ENCODE measurements around the gene CRACR2B. TPM values are rescaled to one million over a fixed set of nuclear protein-coding genes. Genes with fewer than 3 reads are reported as not detected.

Gene CRACR2B
- total RNA-seq, 2 donors from 2014 or later = 23.2 to 83.0 TPM

DNA sequence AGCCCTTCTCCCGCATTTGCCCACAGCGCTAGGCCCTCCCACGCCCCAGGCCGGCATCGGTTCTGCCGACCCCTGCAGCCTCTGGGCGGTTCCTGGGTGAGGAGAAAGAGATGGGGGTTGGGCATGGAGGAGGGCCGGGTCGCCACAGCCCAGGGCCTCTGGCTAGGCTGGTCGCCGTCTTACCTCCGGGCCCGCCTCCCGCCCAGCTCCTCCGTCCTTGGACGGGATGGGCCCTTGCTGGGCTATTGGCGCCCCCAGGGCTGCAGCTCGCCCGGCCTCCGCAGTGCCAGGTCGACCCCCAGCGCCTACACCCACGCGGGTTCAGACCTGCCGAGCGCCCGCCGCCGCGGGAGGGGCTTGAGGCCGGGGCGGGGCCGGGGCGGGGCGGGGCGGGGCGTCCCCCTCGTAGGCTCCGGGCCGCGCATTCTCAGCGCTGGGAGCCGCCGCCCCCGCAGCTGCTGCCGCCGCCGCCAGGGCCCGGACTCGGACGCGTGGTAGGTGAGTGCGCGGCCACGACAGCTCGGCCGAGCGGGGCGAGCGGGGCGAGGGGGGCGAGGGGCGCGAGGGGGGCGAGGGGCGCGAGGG, 4.9 kb downstream of the CRACR2B start, which contains the start of gene CD151:
TSS of gene CD151 (plus strand) at position 424 of the 585 bp plus-strand sequence. CDS start 3,118 bp downstream, outside the sequence.
- no peak for TF ChIP-seq POLR2AphosphoS5 (IDR thresholded peaks at IDR 0.05)
- TF ChIP-seq, protein P1, sequence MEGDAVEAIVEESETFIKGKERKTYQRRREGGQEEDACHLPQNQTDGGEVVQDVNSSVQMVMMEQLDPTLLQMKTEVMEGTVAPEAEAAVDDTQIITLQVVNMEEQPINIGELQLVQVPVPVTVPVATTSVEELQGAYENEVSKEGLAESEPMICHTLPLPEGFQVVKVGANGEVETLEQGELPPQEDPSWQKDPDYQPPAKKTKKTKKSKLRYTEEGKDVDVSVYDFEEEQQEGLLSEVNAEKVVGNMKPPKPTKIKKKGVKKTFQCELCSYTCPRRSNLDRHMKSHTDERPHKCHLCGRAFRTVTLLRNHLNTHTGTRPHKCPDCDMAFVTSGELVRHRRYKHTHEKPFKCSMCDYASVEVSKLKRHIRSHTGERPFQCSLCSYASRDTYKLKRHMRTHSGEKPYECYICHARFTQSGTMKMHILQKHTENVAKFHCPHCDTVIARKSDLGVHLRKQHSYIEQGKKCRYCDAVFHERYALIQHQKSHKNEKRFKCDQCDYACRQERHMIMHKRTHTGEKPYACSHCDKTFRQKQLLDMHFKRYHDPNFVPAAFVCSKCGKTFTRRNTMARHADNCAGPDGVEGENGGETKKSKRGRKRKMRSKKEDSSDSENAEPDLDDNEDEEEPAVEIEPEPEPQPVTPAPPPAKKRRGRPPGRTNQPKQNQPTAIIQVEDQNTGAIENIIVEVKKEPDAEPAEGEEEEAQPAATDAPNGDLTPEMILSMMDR (IDR thresholded peaks at IDR 0.05) = peak in 1 of 4 experiments; percentile 16
- H3K27me3 ChIP-seq (replicated peaks; ENCODE audit: insufficient read depth) = no peaks in the 10 kb centered on the region
- 4% methylated on average over 41 of the region's 67 CpGs for WGBS
- H3K27ac ChIP-seq = peak within 1 kb of the TSS; percentile 76 to 77
- no peaks in the 10 kb centered on the region for H3K9me3 ChIP-seq
- intact Hi-C loops (cut with DNase I) = no loop called here
- H3K36me3 ChIP-seq = no peaks in the 10 kb centered on the region
- H3K4me1 ChIP-seq (replicated peaks) = peaks cover 27% of the 10 kb centered on the region
- no peak for DNase-seq (ENCODE audit: low spot score)
- peak within 1 kb of the TSS; percentile 63 to 79 for H3K4me3 ChIP-seq

DNA sequence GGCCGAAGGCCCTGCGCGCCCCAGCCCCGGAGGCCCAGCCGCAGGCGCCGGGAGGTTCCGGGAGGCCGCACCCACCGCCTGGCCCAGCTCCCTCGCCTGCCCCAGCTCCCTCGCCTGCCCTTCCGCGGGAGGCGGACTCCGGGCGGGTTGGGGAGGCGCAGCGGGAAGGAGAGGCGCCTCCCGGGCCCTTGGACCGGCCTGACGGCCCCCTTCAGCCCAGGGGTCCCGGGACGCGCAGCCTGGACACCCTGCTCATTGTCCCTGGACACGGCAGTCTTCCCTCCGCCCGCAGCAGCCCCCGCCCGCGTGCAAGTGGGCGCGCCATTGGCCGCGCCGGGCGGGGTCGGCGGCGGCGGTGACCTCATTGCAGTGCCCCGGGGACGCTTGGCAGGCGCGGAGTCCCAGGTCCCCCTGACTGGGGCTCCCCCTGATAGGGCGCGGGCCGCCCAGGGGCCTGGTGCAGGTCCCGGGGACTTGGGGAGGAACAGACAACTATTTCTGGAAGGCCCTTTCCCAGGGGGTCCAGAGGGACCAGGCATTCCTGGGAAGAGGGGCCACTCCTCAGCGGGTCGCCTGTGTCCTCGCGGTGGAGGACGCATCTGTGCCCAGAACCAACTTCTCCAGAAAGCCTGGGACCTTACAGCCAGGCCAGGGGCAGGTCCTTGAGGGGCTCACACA, 5.5 kb downstream of the CRACR2B start:
- peak overlapping the region; percentile 63 to 79 for H3K4me3 ChIP-seq
- no peak for DNase-seq (ENCODE audit: low spot score)
- H3K27ac ChIP-seq = peak overlapping the region; percentile 76 to 77
- TF ChIP-seq POLR2A (IDR thresholded peaks at IDR 0.05) (peak; percentile 39), POLR2AphosphoS5 (IDR thresholded peaks at IDR 0.05) (no peak)
- peaks cover 27% of the 10 kb centered on the region for H3K4me1 ChIP-seq (replicated peaks)
- H3K36me3 ChIP-seq = no peaks in the 10 kb centered on the region
- no peaks in the 10 kb centered on the region for H3K27me3 ChIP-seq (replicated peaks; ENCODE audit: insufficient read depth)
- intact Hi-C loops (cut with DNase I) = no loop called here
- under 1% methylated on average over 30 of the region's 55 CpGs for WGBS
- H3K9me3 ChIP-seq = no peaks in the 10 kb centered on the region

DNA sequence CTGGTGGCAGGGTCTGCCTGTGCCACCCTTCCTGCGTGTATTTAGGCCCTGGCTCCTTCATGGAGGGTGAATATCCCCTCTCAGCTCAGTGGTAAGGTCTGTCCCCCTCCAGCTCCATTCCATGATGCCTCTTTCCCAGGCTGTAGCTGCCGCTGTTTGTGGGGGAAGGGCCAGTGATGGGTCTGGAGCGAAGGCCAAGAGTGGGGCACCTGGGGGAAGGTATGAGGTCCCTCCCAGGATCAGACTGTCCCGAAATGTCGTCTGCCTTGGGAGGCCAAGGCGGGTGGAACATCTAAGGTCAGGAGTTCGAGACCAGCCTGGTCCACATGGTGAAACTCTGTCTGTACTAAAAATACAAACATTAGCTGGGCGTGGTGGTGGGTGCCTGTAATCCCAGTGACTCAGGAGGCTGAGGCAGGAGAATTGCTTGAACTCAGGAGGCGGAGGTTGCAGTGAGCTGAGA, 6.2 kb downstream of the CRACR2B start:
- WGBS = 61% methylated on average over 9 of the region's 9 CpGs

DNA sequence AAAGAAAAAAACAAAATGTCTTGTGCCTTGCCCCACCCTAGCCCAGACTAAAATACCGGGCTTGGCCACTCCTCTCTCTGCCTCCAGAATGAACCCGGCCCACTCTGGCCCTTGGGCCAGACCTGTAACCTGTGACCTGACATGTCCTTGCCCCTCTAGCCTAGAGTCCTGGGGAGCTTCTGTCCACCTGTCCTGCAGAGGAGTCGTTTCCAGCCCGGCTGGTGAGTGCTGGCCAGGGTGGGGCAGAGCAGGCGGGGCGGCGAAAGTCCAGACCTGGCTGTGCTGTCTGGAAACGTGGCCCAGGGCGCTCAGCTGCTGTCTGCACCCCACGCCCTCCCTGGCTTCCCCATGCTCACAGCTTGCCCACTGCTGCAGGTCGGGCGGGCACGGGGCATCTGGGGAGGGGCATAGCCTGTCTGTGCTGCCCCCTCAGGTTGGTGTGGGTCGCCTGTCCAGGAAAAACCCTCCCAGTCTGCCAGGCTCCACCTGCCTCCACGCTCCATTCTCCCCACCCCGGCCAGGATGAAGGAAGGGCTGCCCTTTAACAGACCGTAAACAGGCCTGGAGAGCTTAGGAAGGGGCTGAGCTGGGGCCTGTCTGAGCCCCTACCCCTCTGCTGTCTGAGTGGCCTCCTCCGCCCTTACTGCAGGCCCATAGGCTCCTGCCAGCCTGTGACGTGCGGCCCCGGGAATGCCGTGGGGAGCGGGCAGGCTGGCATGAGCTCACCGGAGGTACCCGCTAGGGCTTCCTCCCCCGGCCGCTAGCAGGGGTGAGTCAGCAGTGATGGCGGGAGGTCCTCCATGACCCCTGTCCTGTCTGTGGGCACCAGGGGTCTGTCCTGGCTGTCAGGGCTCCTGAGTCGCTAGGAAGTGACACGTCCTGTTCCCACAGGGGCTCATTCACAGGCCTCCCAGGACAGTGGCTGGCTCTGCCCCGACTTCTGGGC, 6.9 kb downstream of the CRACR2B start:
- peaks cover 23% of the 10 kb centered on the region for H3K4me1 ChIP-seq (replicated peaks)
- H3K9me3 ChIP-seq = no peaks in the 10 kb centered on the region
- DNase-seq (ENCODE audit: low spot score) = peak; percentile 59
- H3K27me3 ChIP-seq (replicated peaks; ENCODE audit: insufficient read depth) = no peaks in the 10 kb centered on the region
- peaks cover 0 to 3% of the 10 kb centered on the region in 2 donors for H3K36me3 ChIP-seq
- intact Hi-C loops (cut with DNase I) = no loop called here
- peak overlapping the region; percentile 76 to 77 for H3K27ac ChIP-seq
- H3K4me3 ChIP-seq = peak overlapping the region; percentile 6 to 24
- TF ChIP-seq POLR2A (IDR thresholded peaks at IDR 0.05) (peak; percentile 67), POLR2AphosphoS5 (IDR thresholded peaks at IDR 0.05) (peak; percentile 63)
- TF ChIP-seq, protein P1 (IDR thresholded peaks at IDR 0.05) = peak in 1 of 4 experiments; percentile 31
- 17% methylated on average over 24 of the region's 31 CpGs for WGBS

More for the DNA sequence above, 6.2 kb downstream of the CRACR2B start:
- intact Hi-C loops (cut with DNase I) = no loop called here
- Histone ChIP-seq H3K9me3 (no peaks in the 10 kb centered on the region), H3K27ac (peak overlapping the region; percentile 76 to 77), H3K4me1 (replicated peaks) (peaks cover 27% of the 10 kb centered on the region), H3K36me3 (no peaks in the 10 kb centered on the region), H3K27me3 (replicated peaks; ENCODE audit: insufficient read depth) (no peaks in the 10 kb centered on the region), H3K4me3 (peak overlapping the region; percentile 63 to 79)
- TF ChIP-seq POLR2A (IDR thresholded peaks at IDR 0.05) (no peak), POLR2AphosphoS5 (IDR thresholded peaks at IDR 0.05) (no peak)
- TF ChIP-seq, protein P1 (IDR thresholded peaks at IDR 0.05) = no peak
- no peak for DNase-seq (ENCODE audit: low spot score)

DNA sequence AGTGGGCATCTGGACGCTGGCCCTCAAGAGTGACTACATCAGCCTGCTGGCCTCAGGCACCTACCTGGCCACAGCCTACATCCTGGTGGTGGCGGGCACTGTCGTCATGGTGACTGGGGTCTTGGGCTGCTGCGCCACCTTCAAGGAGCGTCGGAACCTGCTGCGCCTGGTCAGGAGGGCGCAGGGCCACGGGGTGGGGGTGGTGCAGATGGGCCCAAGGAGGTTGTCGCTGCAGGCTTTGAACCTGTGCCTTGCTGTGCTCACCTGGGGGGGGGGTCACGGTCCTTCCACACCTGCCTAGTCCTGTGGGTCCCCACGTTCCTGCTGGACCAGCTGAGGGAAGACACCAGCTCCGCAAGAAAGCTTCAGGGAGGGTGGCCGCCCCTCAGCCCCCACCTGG, 8.6 kb downstream of the CRACR2B start:
- no peak for DNase-seq (ENCODE audit: low spot score)
- no peaks in the 10 kb centered on the region for H3K27me3 ChIP-seq (replicated peaks; ENCODE audit: insufficient read depth)
- H3K9me3 ChIP-seq = no peaks in the 10 kb centered on the region
- no peak for TF ChIP-seq POLR2A (IDR thresholded peaks at IDR 0.05)
- TF ChIP-seq, protein P1 (IDR thresholded peaks at IDR 0.05) = no peak
- no peak for TF ChIP-seq POLR2AphosphoS5 (IDR thresholded peaks at IDR 0.05)
- peaks cover 25% of the 10 kb centered on the region for H3K4me1 ChIP-seq (replicated peaks)
- peaks cover 4 to 6% of the 10 kb centered on the region in 2 donors for H3K36me3 ChIP-seq
- no peak overlapping the region for H3K27ac ChIP-seq
- WGBS = 89% methylated on average over 11 of the region's 14 CpGs
- no peak overlapping the region for H3K4me3 ChIP-seq
- intact Hi-C loops (cut with DNase I) = no loop called here

Data from prostate gland (tissue), 2 donors.